ENCODE measurements around the gene GALNT10.

- no peak for TF ChIP-seq OSR1 (CRISPR knock-in tag; IDR thresholded peaks at IDR 0.05)
- TF ChIP-seq ZNF8 (CRISPR knock-in tag; IDR thresholded peaks at IDR 0.05) = no peak
- no peak for TF ChIP-seq ZNF70 (CRISPR knock-in tag; IDR thresholded peaks at IDR 0.05)
- TF ChIP-seq PPARA (CRISPR knock-in tag; IDR thresholded peaks at IDR 0.05; ENCODE audit: borderline replicate concordance) = no peak
- no peak for TF ChIP-seq ARNTL (CRISPR knock-in tag; IDR thresholded peaks at IDR 0.05; ENCODE audit: borderline replicate concordance, low read depth)
- no peak for TF ChIP-seq GLIS3 (CRISPR knock-in tag; IDR thresholded peaks at IDR 0.05)
- TF ChIP-seq PATZ1 (CRISPR knock-in tag; IDR thresholded peaks at IDR 0.05; ENCODE audit: borderline replicate concordance) = no peak
- no peak for TF ChIP-seq POU6F1 (CRISPR knock-in tag; IDR thresholded peaks at IDR 0.05; ENCODE audit: borderline replicate concordance, low read depth)
- no peak for TF ChIP-seq BACH2 (CRISPR knock-in tag; IDR thresholded peaks at IDR 0.05; ENCODE audit: borderline replicate concordance)
- no peak for TF ChIP-seq CREB5 (CRISPR knock-in tag; IDR thresholded peaks at IDR 0.05; ENCODE audit: low read depth)
Observed at GRCh38 chr5:154268073-154268472, 77.5 kb downstream of the GALNT10 start.
